ENCODE data around the gene EIF3I.

Gene EIF3I

GRCh38 chr1:32266921-32267591 lies 44.8 kb downstream of the EIF3I start:
- DNase-seq: no peak

- no peak for DNase-seq
Observed at GRCh38 chr1:32269744-32270143, 47.5 kb downstream of the EIF3I start.

DNA sequence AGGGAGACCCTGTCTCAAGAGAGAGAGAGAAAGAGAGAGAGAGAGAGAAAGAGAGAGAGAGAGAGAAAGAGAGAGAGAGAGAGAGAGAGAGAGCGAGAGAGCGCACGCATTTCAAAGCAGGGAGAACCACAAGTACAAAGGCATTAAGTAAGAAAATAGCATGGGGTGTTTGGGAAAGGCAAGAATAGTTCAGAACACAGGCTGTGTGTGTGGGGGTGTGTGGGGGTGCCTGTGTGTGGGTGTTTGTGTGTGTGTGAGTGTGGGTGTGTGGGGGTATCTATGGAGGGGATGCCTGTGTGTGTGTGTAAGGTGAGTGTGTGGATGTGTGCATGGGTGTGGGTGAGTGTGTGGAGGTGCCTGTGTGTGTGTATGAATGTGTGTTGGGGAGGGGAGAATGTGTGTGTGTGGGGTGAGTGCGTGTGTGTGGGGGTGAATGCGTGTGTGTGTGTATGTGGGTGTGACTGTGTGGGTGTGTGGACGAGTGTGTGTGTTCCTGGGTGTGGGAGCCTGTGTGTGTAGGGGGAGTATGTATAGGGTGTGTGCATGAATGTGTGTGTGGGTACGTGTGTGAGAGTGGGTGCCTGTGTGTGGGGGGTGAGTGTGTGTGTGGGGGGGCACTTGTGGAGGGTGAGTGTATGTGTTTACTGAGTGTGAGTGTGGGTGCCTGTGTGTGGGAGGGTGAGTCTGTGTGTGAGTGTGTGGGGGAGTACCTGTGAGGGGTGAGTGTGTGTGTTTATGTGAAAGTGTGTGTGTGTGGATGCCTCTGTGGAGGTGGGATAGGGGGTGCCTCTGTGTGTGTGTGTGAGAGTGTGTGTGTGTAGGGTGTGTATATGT lies 50.6 kb downstream of the EIF3I start:
- peak; percentile 57 for DNase-seq

GRCh38 chr1:32273391-32274208 lies 51.4 kb downstream of the EIF3I start:
- peak; percentile 83 for DNase-seq

DNA sequence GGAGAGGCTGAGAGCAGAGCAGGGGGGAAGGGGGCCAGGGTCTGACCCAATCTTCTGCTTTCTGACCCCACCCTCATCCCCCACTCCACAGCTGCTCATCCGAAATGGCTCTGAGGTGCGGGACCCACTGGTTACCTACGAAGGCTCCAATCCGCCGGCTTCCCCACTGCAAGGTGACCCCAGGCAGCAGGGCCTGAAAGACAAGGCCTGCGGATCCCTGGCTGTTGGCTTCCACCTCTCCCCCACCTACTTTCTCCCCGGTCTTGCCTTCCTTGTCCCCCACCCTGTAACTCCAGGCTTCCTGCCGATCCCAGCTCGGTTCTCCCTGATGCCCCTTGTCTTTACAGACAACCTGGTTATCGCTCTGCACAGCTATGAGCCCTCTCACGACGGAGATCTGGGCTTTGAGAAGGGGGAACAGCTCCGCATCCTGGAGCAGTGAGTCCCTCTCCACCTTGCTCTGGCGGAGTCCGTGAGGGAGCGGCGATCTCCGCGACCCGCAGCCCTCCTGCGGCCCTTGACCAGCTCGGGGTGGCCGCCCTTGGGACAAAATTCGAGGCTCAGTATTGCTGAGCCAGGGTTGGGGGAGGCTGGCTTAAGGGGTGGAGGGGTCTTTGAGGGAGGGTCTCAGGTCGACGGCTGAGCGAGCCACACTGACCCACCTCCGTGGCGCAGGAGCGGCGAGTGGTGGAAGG lies 52.6 kb downstream of the EIF3I start:
- DNase-seq: no peak

GRCh38 chr1:32275424-32275823 lies 53.2 kb downstream of the EIF3I start:
- DNase-seq: no peak

DNA sequence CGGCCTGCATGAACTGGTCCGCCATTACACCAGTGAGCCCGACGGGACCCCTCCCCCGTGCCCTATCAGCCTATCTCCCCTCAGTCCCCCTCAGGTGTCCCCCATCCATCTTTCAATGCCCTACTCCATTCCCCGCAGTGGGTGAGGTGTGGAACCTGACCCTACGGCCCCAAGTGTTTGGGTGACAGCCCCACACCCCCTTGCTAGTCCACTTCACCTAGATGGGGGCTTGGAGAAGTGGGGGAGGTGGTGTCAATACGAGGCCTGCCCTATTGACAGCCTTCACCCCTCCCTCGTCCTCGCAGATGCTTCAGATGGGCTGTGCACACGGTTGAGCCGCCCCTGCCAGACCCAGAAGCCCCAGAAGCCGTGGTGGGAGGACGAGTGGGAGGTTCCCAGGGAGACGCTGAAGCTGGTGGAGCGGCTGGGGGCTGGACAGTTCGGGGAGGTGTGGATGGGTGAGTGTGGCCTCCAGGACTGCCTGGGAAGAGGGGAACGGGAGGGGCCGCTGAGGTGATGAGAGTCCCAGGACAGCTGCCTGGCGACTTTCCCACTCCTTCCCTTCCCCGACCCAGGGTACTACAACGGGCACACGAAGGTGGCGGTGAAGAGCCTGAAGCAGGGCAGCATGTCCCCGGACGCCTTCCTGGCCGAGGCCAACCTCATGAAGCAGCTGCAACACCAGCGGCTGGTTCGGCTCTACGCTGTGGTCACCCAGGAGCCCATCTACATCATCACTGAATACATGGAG lies 54.0 kb downstream of the EIF3I start:
- DNase-seq: no peak

Measured in CD4-positive, alpha-beta T cell treated with Interleukin-21 for 1 hour (primary cell).